CD4-positive, alpha-beta T cell (primary cell): ENCODE results near the gene RIOK3. TPM values are rescaled to one million over a fixed set of nuclear protein-coding genes. Genes with fewer than 3 reads are reported as not detected.

Experiments used
- ATAC-seq: fragments of 200-7000 bp; cut with Tn5 transposase; one replicate; pipeline ENCODE4 v1.10.0; 2022; ENCODE audit warnings: mild to moderate bottlenecking; ENCODE audit not compliant: poor library complexity
- CTCF ChIA-PET: fragments of 350-600 bp; sonication (Branson Sonifier 250); formaldehyde crosslinking; loops from one replicate; lab custom pipeline; 2021; ENCODE audit warnings: antibody characterized with exemption, inconsistent platforms; lab: Charles Lee
- POLR2A ChIA-PET: fragments of 350-600 bp; sonication (Branson Sonifier 250); formaldehyde crosslinking; loops from one replicate; lab custom pipeline; 2021; ENCODE audit warnings: antibody characterized with exemption, inconsistent platforms; lab: Charles Lee
- DNase-seq, 14 experiments: peaks; one replicate each; pipeline ENCODE4 v3.0.0-alpha.2; 2013 to 2020; ENCODE audit warnings: mixed read lengths in 2 of 14
- H3K27ac ChIP-seq, 2 donors: one replicate each; pipeline versions ENCODE4 v1.5.1 to v1.7.0; 2013; ENCODE audit warnings: low read length in 2 of 2, low read depth in 1 of 2, mild to moderate bottlenecking in 1 of 2
- H3K27me3 ChIP-seq, 2 experiments: 1 replicate in 1 of 2; 2 replicates in 1 of 2; pipeline versions ENCODE4 v1.6.1 to v1.7.0; 2013; ENCODE audit warnings: low read length in 2 of 2, control low read depth in 1 of 2, mild to moderate bottlenecking in 1 of 2, moderate library complexity in 1 of 2; ENCODE audit not compliant: insufficient read depth in 2 of 2, control insufficient read depth in 1 of 2
- H3K36me3 ChIP-seq: one replicate; pipeline ENCODE4 v1.6.1; 2013; ENCODE audit warnings: low read length, control low read depth; ENCODE audit not compliant: insufficient read depth
- H3K4me1 ChIP-seq: one replicate; pipeline ENCODE4 v1.6.1; 2013; ENCODE audit warnings: low read length, control low read depth; ENCODE audit not compliant: insufficient read depth
- H3K4me3 ChIP-seq: one replicate; pipeline ENCODE4 v1.5.1; 2013; ENCODE audit warnings: mild to moderate bottlenecking, low read length, moderate library complexity
- H3K9me3 ChIP-seq, 2 experiments: 1 replicate in 1 of 2; 2 replicates in 1 of 2; pipeline versions ENCODE4 v1.6.1 to v1.7.0; 2013; ENCODE audit warnings: low read length in 2 of 2, mild to moderate bottlenecking in 2 of 2, control low read depth in 1 of 2, moderate library complexity in 1 of 2; ENCODE audit not compliant: control insufficient read depth in 1 of 2, insufficient read depth in 1 of 2
- H3K27ac Mint-ChIP-seq: one replicate; pipeline ENCODE4 v1.8.0; 2020; ENCODE audit warnings: mixed read lengths
- H3K27me3 Mint-ChIP-seq: one replicate; pipeline ENCODE4 v1.8.0; 2021; ENCODE audit warnings: mixed read lengths
- H3K36me3 Mint-ChIP-seq: one replicate; pipeline ENCODE4 v1.8.0; 2021; ENCODE audit warnings: low read depth, mixed read lengths
- H3K4me1 Mint-ChIP-seq: one replicate; pipeline ENCODE4 v1.8.0; 2021; ENCODE audit warnings: low read depth, mixed read lengths
- H3K4me3 Mint-ChIP-seq: one replicate; pipeline ENCODE4 v1.8.0; 2020; ENCODE audit warnings: mild to moderate bottlenecking, mixed read lengths
- H3K9me3 Mint-ChIP-seq: one replicate; pipeline ENCODE4 v1.8.0; 2020; ENCODE audit warnings: mixed read lengths
- intact Hi-C, 2 experiments: fragments of 100-400 bp; cut with DNase I in 1 of 2; cut with micrococcal nuclease in 1 of 2; formaldehyde crosslinking; loops; one replicate each; pipeline versions ENCODE4 v1.15.1 to v1.9.0; 2023 to 2025; cut with DNase I, micrococcal nuclease
- total RNA-seq, 174 experiments: library from RNA in 2 of 174; stranded (reverse) in 2 of 174; gene quantifications; one replicate each; pipeline ENCODE4 v1.2.3 and lab custom pipeline; 2021 to 2026
- TF ChIP-seq, protein P1 (sequence below): fragments of 200-600 bp; IDR thresholded peaks from one replicate; pipeline ENCODE4 v1.8.0; 2022; ENCODE audit warnings: antibody characterized with exemption, mild to moderate bottlenecking

The RIOK3 gene
- total RNA-seq, 2 experiments from 2014 or later = 151 to 153 TPM

DNA sequence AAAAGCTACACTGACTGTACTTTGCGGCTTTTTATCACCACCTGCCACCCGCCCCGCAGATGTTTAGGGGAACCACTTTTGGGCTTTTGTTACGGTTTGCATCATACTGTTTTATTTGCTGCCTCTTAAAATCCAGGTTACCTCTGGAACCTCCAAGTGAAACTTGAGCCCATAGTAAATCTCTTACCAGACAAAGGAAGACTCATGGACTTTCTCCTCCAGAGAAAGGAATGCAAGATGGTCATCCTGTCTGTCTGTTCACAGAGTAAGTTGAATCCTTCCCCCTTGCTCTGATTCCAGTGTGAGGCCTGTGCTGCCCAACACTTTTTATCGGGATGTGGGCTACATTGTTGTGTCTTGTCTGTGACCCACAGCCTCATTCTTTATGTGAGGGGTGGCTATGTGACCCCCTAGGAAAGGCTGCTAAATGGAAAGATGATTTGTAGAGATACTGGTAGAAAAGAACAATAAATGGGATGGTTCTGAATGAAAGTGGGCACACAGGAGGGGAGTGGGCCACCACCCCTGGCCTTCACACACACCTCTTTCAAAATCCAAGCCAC is 73.5 kb downstream of the RIOK3 start:
- Histone ChIP-seq H3K9me3 (no peaks in the 10 kb centered on the region), H3K27ac (no peak overlapping the region), H3K27me3 (no peaks in the 10 kb centered on the region), H3K4me1 (no peaks in the 10 kb centered on the region), H3K4me3 (no peak overlapping the region), H3K36me3 (peaks cover 91% of the 10 kb centered on the region)
- TF ChIP-seq, protein P1, sequence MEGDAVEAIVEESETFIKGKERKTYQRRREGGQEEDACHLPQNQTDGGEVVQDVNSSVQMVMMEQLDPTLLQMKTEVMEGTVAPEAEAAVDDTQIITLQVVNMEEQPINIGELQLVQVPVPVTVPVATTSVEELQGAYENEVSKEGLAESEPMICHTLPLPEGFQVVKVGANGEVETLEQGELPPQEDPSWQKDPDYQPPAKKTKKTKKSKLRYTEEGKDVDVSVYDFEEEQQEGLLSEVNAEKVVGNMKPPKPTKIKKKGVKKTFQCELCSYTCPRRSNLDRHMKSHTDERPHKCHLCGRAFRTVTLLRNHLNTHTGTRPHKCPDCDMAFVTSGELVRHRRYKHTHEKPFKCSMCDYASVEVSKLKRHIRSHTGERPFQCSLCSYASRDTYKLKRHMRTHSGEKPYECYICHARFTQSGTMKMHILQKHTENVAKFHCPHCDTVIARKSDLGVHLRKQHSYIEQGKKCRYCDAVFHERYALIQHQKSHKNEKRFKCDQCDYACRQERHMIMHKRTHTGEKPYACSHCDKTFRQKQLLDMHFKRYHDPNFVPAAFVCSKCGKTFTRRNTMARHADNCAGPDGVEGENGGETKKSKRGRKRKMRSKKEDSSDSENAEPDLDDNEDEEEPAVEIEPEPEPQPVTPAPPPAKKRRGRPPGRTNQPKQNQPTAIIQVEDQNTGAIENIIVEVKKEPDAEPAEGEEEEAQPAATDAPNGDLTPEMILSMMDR = no peak
- Mint-ChIP-seq H3K4me1 (no peaks in the 10 kb centered on the region), H3K27me3 (no peaks in the 10 kb centered on the region), H3K36me3 (peaks cover 95% of the 10 kb centered on the region), H3K9me3 (no peaks in the 10 kb centered on the region), H3K27ac (no peak overlapping the region), H3K4me3 (no peak overlapping the region)
- CTCF ChIA-PET = no interaction called here
- intact Hi-C loops = loop anchor here in 1 of 2 experiments (5.0 kb wide), 1 partner anchor 46 kb away; no protein-coding TSS in a partner anchor
- ATAC-seq (no peak), DNase-seq (no peak)
- POLR2A ChIA-PET = no interaction called here

DNA sequence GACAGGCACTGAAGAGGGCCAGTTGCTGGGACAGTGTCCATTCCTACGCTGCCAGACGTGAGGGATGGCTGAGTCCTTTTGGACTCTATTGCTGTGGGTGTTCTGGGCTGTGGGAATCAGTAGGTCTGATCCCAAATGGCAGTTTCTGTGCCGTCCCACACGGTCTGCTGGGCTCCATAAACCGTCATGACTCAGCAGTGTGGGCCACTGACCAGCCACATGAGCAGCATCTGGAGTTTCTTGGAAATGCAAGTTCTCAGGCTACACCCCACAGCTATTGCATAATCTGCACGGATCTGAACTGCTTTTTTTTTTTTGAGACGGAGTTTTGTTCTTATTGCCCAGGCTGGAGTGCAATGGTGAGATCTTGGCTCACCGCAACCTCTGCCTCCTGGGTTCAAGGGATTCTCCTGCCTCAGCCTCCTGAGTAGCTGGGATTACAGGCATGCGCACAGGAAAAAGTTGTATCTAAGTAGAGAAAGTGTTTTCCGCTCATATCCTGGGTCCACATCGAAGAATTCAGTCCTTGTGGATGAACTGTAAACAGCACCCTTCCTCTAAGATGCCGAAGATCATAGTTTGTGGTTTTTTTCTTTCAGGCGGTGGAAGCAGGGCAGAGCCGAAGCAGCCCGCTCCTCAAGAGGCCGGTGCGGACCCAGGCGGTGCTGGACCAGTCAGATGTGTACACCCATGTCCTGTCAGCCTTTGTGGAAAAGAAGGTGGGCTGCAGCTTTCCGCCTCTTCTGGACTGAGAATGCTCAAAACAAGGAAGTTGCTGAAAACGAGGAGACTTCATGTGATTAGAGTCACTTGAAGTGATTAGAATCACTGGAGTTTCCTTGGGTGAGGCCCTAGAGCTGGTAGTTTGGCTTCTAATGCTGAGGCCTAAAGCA is 75.7 kb downstream of the RIOK3 start:
- CTCF ChIA-PET = interaction anchor here (1.6 kb wide), 1 partner anchor 13 kb away, joined by 3 read pairs; no protein-coding TSS in a partner anchor
- no peak overlapping the region for H3K4me3 Mint-ChIP-seq
- H3K4me3 ChIP-seq = no peak overlapping the region
- no peak overlapping the region for H3K27ac Mint-ChIP-seq
- DNase-seq = peak in 1 of 14 experiments; percentile 15
- no peak overlapping the region for H3K27ac ChIP-seq
- H3K9me3 ChIP-seq = no peaks in the 10 kb centered on the region
- H3K4me1 Mint-ChIP-seq = no peaks in the 10 kb centered on the region
- no peaks in the 10 kb centered on the region for H3K27me3 Mint-ChIP-seq
- no peaks in the 10 kb centered on the region for H3K27me3 ChIP-seq
- no peaks in the 10 kb centered on the region for H3K4me1 ChIP-seq
- TF ChIP-seq, protein P1 = no peak
- no peaks in the 10 kb centered on the region for H3K9me3 Mint-ChIP-seq
- peaks cover 91% of the 10 kb centered on the region for H3K36me3 ChIP-seq
- intact Hi-C loops = loop anchor here in 1 of 2 experiments (5.0 kb wide), 1 partner anchor 43 kb away; no protein-coding TSS in a partner anchor
- no peak for ATAC-seq
- POLR2A ChIA-PET = no interaction called here
- peaks cover 95% of the 10 kb centered on the region for H3K36me3 Mint-ChIP-seq

DNA sequence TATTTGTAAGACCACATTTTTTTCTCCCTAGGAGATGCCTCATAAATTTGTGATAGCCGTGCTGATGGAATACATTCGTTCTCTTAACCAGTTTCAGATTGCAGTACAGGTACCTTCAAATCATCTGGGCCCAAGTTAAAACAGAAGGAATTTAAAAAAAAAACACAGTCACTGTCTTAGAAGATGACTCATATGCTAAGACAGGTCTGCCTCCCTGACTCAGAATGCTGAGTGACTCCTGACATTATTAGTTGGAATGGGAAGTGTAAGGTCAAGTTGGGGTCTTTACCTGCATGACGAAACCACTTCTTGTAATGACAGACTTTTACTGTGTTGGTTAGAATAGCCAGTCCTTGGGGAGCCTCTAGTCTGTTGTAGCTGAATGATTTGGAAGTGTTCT is 76.5 kb downstream of the RIOK3 start:
- H3K36me3 ChIP-seq = peaks cover 91% of the 10 kb centered on the region
- Mint-ChIP-seq H3K4me1 (no peaks in the 10 kb centered on the region), H3K27me3 (no peaks in the 10 kb centered on the region), H3K27ac (no peak overlapping the region), H3K9me3 (no peaks in the 10 kb centered on the region), H3K4me3 (no peak overlapping the region), H3K36me3 (peaks cover 95% of the 10 kb centered on the region)
- TF ChIP-seq, protein P1 = no peak
- no peak overlapping the region for H3K4me3 ChIP-seq
- H3K27me3 ChIP-seq = no peaks in the 10 kb centered on the region
- ChIA-PET POLR2A (no interaction called here), CTCF (interaction anchor here (1.6 kb wide), 1 partner anchor 13 kb away, joined by 3 read pairs; no protein-coding TSS in a partner anchor)
- ATAC-seq (no peak), DNase-seq (no peak)
- intact Hi-C loops = loop anchor here in 1 of 2 experiments (5.0 kb wide), 1 partner anchor 43 kb away; no protein-coding TSS in a partner anchor
- no peak overlapping the region for H3K27ac ChIP-seq
- H3K4me1 ChIP-seq = no peaks in the 10 kb centered on the region
- H3K9me3 ChIP-seq = no peaks in the 10 kb centered on the region
